Measurements from ENCODE around the gene IHH.

IHH gene

GRCh38 chr2:219037783-219038499 lies 22.8 kb downstream of the IHH start:
- no peak for DNase-seq

- DNase-seq: no peak
Measured at GRCh38 chr2:219035942-219036341, 24.8 kb downstream of the IHH start.

- no peak for DNase-seq
Measured at GRCh38 chr2:219034823-219035222, 25.9 kb downstream of the IHH start.

- no peak for DNase-seq
Measured at GRCh38 chr2:219032051-219032745, 28.5 kb downstream of the IHH start.

GRCh38 chr2:219031005-219031738 lies 29.5 kb downstream of the IHH start:
- DNase-seq: no peak

- DNase-seq: no peak
Measured at GRCh38 chr2:219030177-219030940, 30.4 kb downstream of the IHH start.

- peak; percentile 70 for DNase-seq
Measured at GRCh38 chr2:219029829-219030165, 30.9 kb downstream of the IHH start.

GRCh38 chr2:219028996-219029828 lies 31.5 kb downstream of the IHH start:
- no peak for DNase-seq

- DNase-seq: no peak
Measured at GRCh38 chr2:219028141-219028540, 32.6 kb downstream of the IHH start.

- DNase-seq: no peak
Measured at GRCh38 chr2:219027511-219028055, 33.1 kb downstream of the IHH start.

GRCh38 chr2:219026946-219027345 lies 33.8 kb downstream of the IHH start:
- no peak for DNase-seq

- DNase-seq: no peak
Measured at GRCh38 chr2:219025637-219026585, 34.8 kb downstream of the IHH start.

GRCh38 chr2:219024059-219024458 lies 36.7 kb downstream of the IHH start:
- no peak for DNase-seq

- no peak for DNase-seq
Measured at GRCh38 chr2:219023045-219023605, 37.6 kb downstream of the IHH start.

- DNase-seq: no peak
Measured at GRCh38 chr2:219022616-219023015, 38.1 kb downstream of the IHH start.

GRCh38 chr2:219022041-219022440 lies 38.7 kb downstream of the IHH start:
- DNase-seq: no peak

GRCh38 chr2:219021591-219021990 lies 39.1 kb downstream of the IHH start:
- no peak for DNase-seq

- DNase-seq: no peak
Measured at GRCh38 chr2:219020604-219021365, 39.9 kb downstream of the IHH start.

GRCh38 chr2:219019436-219019835 lies 41.3 kb downstream of the IHH start:
- no peak for DNase-seq

- no peak for DNase-seq
Measured at GRCh38 chr2:219018726-219019125, 42.0 kb downstream of the IHH start.

Measured in effector CD8-positive, alpha-beta T cell (primary cell).